Neural progenitor cell (in vitro differentiated cells): ENCODE measurements around the gene PTGDS. TPM values are rescaled to one million over a fixed set of nuclear protein-coding genes. Genes with fewer than 3 reads are reported as not detected.

ENCODE experiments used
- DNase-seq: peaks from one replicate; pipeline ENCODE4 v3.0.0-alpha.2; 2016; ENCODE audit warnings: low spot score
- H2AFZ ChIP-seq: fragments of 200-600 bp; sonication (generic); replicated peaks from 2 replicates; pipeline ENCODE4 v1.6.1; 2016; ENCODE audit warnings: antibody characterized with exemption
- H3F3A ChIP-seq: fragments of 200-600 bp; sonication (generic); 2 replicates; pipeline ENCODE4 v1.6.1; 2016; ENCODE audit warnings: antibody characterized with exemption, low read depth
- H3K27ac ChIP-seq: fragments of 200-600 bp; sonication (generic); 2 replicates; pipeline ENCODE4 v1.5.1; 2016; ENCODE audit warnings: mild to moderate bottlenecking
- H3K27me3 ChIP-seq: fragments of 200-600 bp; sonication (generic); 2 replicates; pipeline ENCODE4 v1.6.1; 2016; ENCODE audit warnings: mild to moderate bottlenecking, moderate library complexity
- H3K36me3 ChIP-seq: fragments of 200-600 bp; sonication (generic); 2 replicates; pipeline ENCODE4 v1.5.1; 2016
- H3K4me1 ChIP-seq: fragments of 200-600 bp; sonication (generic); 2 replicates; pipeline ENCODE4 v1.6.1; 2016; ENCODE audit warnings: mixed run types
- H3K4me2 ChIP-seq: fragments of 200-600 bp; sonication (generic); 2 replicates; pipeline ENCODE4 v1.6.1; 2016
- H3K4me3 ChIP-seq: fragments of 200-600 bp; sonication (generic); 2 replicates; pipeline ENCODE4 v1.5.1; 2016
- H3K79me2 ChIP-seq: fragments of 200-600 bp; sonication (generic); 2 replicates; pipeline ENCODE4 v1.6.1; 2016; ENCODE audit warnings: low read depth
- H3K9ac ChIP-seq: fragments of 200-600 bp; sonication (generic); 2 replicates; pipeline ENCODE4 v1.6.1; 2016
- H3K9me3 ChIP-seq: fragments of 200-600 bp; sonication (generic); 2 replicates; pipeline ENCODE4 v1.5.1; 2016; ENCODE audit warnings: low read depth
- H4K20me1 ChIP-seq: fragments of 200-600 bp; sonication (generic); 2 replicates; pipeline ENCODE4 v1.6.1; 2016; ENCODE audit warnings: low read depth
- H3K27ac Mint-ChIP-seq: 3 replicates; pipeline ENCODE4 v1.8.0; 2021; ENCODE audit warnings: mixed read lengths
- H3K27me3 Mint-ChIP-seq: 2 replicates; pipeline ENCODE4 v1.8.0; 2022; ENCODE audit warnings: low read depth, mild to moderate bottlenecking, inconsistent platforms, moderate library complexity, mixed read lengths; ENCODE audit not compliant: insufficient read depth
- H3K36me3 Mint-ChIP-seq: 3 replicates; pipeline ENCODE4 v1.8.0; 2021; ENCODE audit warnings: mixed read lengths
- H3K4me1 Mint-ChIP-seq: 3 replicates; pipeline ENCODE4 v1.8.0; 2021; ENCODE audit warnings: mixed read lengths
- H3K4me3 Mint-ChIP-seq: 3 replicates; pipeline ENCODE4 v1.8.0; 2021; ENCODE audit warnings: mild to moderate bottlenecking, moderate library complexity, mixed read lengths
- H3K9me3 Mint-ChIP-seq: 3 replicates; pipeline ENCODE4 v1.8.0; 2020; ENCODE audit warnings: mixed read lengths
- EZH2 ChIP-seq: fragments of 200-600 bp; sonication (generic); IDR thresholded peaks from 2 replicates; pipeline ENCODE4 v1.6.1; 2017; ENCODE audit warnings: antibody characterized with exemption, mild to moderate bottlenecking, moderate library complexity
- EZH2phosphoT487 ChIP-seq: fragments of 200-600 bp; sonication (generic); IDR thresholded peaks from 2 replicates; pipeline ENCODE4 v1.6.1; 2017; ENCODE audit warnings: antibody characterized with exemption
- total RNA-seq: library from RNA; depleted of rRNA; stranded (reverse); fragments of >200 nt; gene quantifications from 2 replicates; pipeline ENCODE4 v1.2.3, GENCODE V29; 2015; ENCODE audit warnings: low replicate concordance
- TF ChIP-seq, protein P1 (sequence below): fragments of 200-600 bp; sonication (generic); IDR thresholded peaks from 2 replicates; pipeline ENCODE4 v1.5.1; 2017; ENCODE audit warnings: antibody characterized with exemption, mild to moderate bottlenecking

Gene PTGDS
- total RNA-seq, 1 donor from 2014 or later, result not detected

DNA sequence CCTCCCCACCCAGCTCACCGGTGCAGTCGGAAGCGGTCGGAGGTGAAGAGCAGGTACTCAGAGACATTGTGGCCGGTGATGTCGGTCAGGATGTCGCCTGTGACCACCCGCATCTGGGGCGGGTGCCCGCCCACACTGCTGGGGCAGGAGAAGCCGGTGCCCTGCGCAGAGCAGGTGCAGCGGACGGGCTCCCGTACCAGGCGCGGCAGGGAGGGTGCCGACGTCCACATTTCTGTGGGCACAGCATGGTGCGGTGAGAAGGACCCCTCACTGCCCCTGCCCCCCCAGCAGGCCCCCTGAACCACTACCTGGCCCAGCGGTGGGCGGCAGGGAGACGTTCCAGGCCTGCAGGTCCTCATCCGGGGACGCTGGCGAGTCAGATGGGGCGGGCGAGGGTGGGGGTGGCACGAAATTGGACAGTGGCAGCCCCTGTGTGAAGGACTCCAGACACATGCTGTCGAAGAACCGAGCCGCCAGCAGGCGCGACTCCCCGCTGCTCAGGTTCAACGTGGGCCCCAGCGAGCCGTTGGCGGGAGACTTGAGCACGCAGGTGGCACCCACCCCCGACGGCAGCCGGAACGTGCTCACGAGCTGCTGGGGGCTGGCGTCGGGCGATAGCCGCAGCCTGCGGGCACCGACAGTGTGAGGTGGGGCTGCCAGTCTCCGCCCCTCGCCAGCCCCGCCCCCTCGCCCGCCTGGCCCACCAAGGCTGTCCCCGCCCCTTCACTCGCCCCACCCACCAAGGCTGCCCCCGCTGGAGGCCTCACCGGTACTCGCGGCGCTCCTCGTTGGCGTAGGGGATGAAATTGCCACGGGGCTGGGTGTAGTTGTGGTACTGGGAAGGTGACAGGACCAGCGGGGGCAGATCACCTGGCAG, 35.6 kb downstream of the PTGDS start:
- Histone ChIP-seq H3K4me1 (no peaks in the 10 kb centered on the region), H3K27ac (no peak overlapping the region), H3K36me3 (no peaks in the 10 kb centered on the region), H3K4me2 (no peak overlapping the region), H3K27me3 (no peaks in the 10 kb centered on the region), H4K20me1 (no peaks in the 10 kb centered on the region), H3K9ac (no peak overlapping the region), H3K4me3 (no peak overlapping the region), H3F3A (no peaks in the 10 kb centered on the region), H3K79me2 (no peaks in the 10 kb centered on the region), H3K9me3 (no peaks in the 10 kb centered on the region), H2AFZ (no peak overlapping the region)
- TF ChIP-seq EZH2 (no peak), EZH2phosphoT487 (no peak)
- TF ChIP-seq, protein P1, sequence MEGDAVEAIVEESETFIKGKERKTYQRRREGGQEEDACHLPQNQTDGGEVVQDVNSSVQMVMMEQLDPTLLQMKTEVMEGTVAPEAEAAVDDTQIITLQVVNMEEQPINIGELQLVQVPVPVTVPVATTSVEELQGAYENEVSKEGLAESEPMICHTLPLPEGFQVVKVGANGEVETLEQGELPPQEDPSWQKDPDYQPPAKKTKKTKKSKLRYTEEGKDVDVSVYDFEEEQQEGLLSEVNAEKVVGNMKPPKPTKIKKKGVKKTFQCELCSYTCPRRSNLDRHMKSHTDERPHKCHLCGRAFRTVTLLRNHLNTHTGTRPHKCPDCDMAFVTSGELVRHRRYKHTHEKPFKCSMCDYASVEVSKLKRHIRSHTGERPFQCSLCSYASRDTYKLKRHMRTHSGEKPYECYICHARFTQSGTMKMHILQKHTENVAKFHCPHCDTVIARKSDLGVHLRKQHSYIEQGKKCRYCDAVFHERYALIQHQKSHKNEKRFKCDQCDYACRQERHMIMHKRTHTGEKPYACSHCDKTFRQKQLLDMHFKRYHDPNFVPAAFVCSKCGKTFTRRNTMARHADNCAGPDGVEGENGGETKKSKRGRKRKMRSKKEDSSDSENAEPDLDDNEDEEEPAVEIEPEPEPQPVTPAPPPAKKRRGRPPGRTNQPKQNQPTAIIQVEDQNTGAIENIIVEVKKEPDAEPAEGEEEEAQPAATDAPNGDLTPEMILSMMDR, result no peak
- H3K36me3 Mint-ChIP-seq, result peaks cover 5% of the 10 kb centered on the region
- H3K4me1 Mint-ChIP-seq, result no peaks in the 10 kb centered on the region
- no peak for DNase-seq
- H3K4me3 Mint-ChIP-seq, result no peak overlapping the region
- H3K9me3 Mint-ChIP-seq, result no peaks in the 10 kb centered on the region
- peaks cover 3% of the 10 kb centered on the region for H3K27me3 Mint-ChIP-seq
- H3K27ac Mint-ChIP-seq, result no peak overlapping the region

DNA sequence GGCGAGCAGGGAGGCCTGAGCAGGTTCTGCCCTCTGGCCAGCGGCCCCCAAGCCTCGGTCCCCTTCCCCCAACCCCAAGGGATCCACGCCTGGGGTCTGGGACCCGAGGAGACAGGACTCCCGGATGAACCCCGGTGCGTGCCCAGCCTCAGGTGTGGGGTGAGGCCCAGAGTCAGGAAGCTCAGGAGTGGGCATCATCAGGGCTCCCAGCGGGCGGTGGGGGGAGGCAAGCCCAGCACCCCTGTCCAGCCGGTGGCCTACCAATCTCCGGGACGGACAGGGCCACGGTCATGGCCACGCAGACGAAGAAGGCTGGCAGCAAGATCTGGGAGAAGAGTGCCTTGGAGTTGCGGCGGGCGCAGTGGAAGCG, 36.3 kb downstream of the PTGDS start:
- no peaks in the 10 kb centered on the region for H3F3A ChIP-seq
- no peak overlapping the region for H3K4me3 Mint-ChIP-seq
- H3K36me3 ChIP-seq, result no peaks in the 10 kb centered on the region
- no peak overlapping the region for H3K27ac Mint-ChIP-seq
- H3K4me1 ChIP-seq, result no peaks in the 10 kb centered on the region
- no peak for TF ChIP-seq EZH2phosphoT487
- TF ChIP-seq, protein P1, result no peak
- no peaks in the 10 kb centered on the region for H3K4me1 Mint-ChIP-seq
- no peak overlapping the region for H3K4me3 ChIP-seq
- no peak overlapping the region for H3K9ac ChIP-seq
- no peaks in the 10 kb centered on the region for H4K20me1 ChIP-seq
- peaks cover 5% of the 10 kb centered on the region for H3K36me3 Mint-ChIP-seq
- H3K27ac ChIP-seq, result no peak overlapping the region
- H3K27me3 ChIP-seq, result no peaks in the 10 kb centered on the region
- peaks cover 2% of the 10 kb centered on the region for H3K27me3 Mint-ChIP-seq
- H3K9me3 ChIP-seq, result no peaks in the 10 kb centered on the region
- no peak for DNase-seq
- no peaks in the 10 kb centered on the region for H3K9me3 Mint-ChIP-seq
- H2AFZ ChIP-seq, result no peak overlapping the region
- no peaks in the 10 kb centered on the region for H3K79me2 ChIP-seq
- no peak overlapping the region for H3K4me2 ChIP-seq

DNA sequence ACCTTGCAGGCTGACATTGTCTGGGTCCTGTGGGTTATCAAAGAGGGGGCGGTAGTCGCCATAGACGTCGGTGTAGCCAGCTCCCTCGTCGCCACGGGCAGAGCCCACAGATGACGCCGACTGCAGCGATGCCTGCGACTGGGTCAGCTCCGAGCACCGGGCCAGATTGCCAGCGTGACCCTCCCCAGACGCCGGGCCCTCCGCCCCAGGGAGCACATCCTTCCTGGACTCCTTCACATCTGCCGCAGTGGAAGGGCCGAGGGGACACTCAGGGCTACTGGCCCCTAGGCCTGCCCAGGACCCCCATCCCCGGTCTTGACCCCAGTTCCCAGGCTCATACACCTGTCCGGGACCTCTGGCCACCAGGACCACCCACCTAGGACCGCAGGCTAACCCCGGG, 36.9 kb downstream of the PTGDS start:
- H3K36me3 Mint-ChIP-seq, result peaks cover 5% of the 10 kb centered on the region
- no peak overlapping the region for H3K4me3 ChIP-seq
- H3K27me3 Mint-ChIP-seq, result peaks cover 2% of the 10 kb centered on the region
- no peaks in the 10 kb centered on the region for H3K4me1 Mint-ChIP-seq
- H3K4me2 ChIP-seq, result no peak overlapping the region
- H4K20me1 ChIP-seq, result no peaks in the 10 kb centered on the region
- no peaks in the 10 kb centered on the region for H3K4me1 ChIP-seq
- no peaks in the 10 kb centered on the region for H3F3A ChIP-seq
- no peak for DNase-seq
- no peaks in the 10 kb centered on the region for H3K79me2 ChIP-seq
- H2AFZ ChIP-seq, result no peak overlapping the region
- no peak overlapping the region for H3K27ac ChIP-seq
- H3K9ac ChIP-seq, result no peak overlapping the region
- no peaks in the 10 kb centered on the region for H3K36me3 ChIP-seq
- H3K27ac Mint-ChIP-seq, result no peak overlapping the region
- no peaks in the 10 kb centered on the region for H3K9me3 ChIP-seq
- no peak for TF ChIP-seq EZH2
- H3K4me3 Mint-ChIP-seq, result no peak overlapping the region
- no peaks in the 10 kb centered on the region for H3K9me3 Mint-ChIP-seq
- no peaks in the 10 kb centered on the region for H3K27me3 ChIP-seq

DNA sequence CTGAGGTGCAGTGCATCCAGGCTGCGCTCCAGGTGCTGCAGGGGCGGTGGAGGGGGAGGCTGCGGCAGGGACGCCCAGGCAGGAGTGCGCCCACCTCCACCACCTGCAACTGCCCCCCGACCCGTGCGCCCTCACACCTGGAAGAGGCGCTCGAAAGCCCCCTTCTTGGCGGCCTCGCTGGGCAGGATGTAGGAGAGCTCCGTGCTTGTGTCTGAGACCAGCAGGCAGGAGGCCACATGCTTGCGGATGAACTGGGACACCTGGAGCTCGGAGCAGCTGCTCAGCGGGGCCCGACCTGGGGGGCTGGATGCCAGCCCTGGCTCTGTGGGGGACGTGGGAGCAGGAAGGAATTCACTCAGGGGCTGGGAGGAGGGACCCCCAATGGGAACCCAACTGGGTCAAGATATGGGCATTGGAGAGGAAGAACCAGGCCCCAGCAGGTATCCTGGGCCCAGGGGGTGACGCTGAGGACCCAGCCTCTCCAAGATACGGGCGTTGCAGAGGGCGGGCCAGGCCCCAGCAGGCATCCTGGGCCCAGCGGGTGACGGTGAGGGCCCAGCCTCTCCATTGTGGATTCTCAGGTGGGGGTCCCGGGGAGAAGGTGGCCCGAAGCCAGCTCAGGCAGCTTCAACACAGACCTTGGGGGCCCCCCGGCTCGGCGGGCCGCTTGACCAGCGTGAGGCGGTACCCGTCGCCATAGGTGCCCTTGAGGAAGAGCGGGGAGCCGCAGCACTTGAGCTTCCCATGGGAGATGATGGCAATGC, 37.7 kb downstream of the PTGDS start:
- Histone ChIP-seq H3K79me2 (no peaks in the 10 kb centered on the region), H2AFZ (no peak overlapping the region), H3K4me3 (no peak overlapping the region), H4K20me1 (no peaks in the 10 kb centered on the region), H3K9ac (no peak overlapping the region), H3K4me1 (no peaks in the 10 kb centered on the region), H3K9me3 (no peaks in the 10 kb centered on the region), H3F3A (no peaks in the 10 kb centered on the region), H3K27me3 (no peaks in the 10 kb centered on the region), H3K27ac (no peak overlapping the region), H3K4me2 (no peak overlapping the region), H3K36me3 (no peaks in the 10 kb centered on the region)
- no peaks in the 10 kb centered on the region for H3K9me3 Mint-ChIP-seq
- no peak overlapping the region for H3K4me3 Mint-ChIP-seq
- H3K36me3 Mint-ChIP-seq, result peaks cover 5% of the 10 kb centered on the region
- H3K4me1 Mint-ChIP-seq, result no peaks in the 10 kb centered on the region
- no peak overlapping the region for H3K27ac Mint-ChIP-seq
- DNase-seq, result no peak
- peaks cover 2% of the 10 kb centered on the region for H3K27me3 Mint-ChIP-seq
- TF ChIP-seq, protein P1, result no peak
- no peak for TF ChIP-seq EZH2phosphoT487
- TF ChIP-seq EZH2, result no peak
